Measurements from ENCODE around the gene CLCN4. TPM values are rescaled to one million over a fixed set of nuclear protein-coding genes. Genes with fewer than 3 reads are reported as not detected.

CLCN4 gene
- total and polyA plus RNA-seq, 2 of the 8 experiments (the other 6 are each of a cell fraction or from before 2014, with no cell fraction given): 3.3 to 11.2 TPM

DNA sequence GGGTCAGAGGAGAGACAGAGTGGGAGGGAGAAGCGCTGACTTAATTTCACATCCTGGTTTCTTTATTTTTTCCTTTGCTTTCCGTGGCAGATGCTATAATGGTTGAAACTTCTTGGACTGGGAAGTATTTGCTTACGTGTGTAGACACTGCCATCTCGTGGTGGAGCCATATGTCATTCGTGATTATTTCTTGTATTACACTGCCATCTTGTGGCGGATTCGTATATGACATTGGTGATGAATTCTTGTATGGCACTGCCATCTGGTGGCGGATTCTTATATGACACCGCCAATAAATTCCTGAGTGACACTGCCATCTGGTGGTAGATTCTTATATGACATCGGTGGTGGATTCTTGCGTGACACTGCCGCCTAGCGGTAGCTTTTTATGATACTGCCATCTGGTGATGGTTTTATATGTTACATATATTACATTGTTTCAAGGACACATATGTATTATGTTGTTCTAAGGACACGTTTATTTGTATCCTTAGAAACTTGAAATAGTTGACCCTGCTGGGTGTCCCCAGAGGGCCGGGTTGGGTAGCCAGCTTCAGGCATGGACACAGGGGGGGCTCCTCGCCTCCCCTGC is 37.3 kb upstream of the CLCN4 start (continued):
- TF ChIP-seq, protein P1, sequence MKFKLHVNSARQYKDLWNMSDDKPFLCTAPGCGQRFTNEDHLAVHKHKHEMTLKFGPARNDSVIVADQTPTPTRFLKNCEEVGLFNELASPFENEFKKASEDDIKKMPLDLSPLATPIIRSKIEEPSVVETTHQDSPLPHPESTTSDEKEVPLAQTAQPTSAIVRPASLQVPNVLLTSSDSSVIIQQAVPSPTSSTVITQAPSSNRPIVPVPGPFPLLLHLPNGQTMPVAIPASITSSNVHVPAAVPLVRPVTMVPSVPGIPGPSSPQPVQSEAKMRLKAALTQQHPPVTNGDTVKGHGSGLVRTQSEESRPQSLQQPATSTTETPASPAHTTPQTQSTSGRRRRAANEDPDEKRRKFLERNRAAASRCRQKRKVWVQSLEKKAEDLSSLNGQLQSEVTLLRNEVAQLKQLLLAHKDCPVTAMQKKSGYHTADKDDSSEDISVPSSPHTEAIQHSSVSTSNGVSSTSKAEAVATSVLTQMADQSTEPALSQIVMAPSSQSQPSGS (IDR thresholded peaks at IDR 0.05; ENCODE audit: low read length): peak; percentile 63
- TF ChIP-seq ASH2L (IDR thresholded peaks at IDR 0.05; ENCODE audit: low read length): no peak
- no peak for TF ChIP-seq PHF8 (conservative IDR thresholded peaks at IDR 0.05; ENCODE audit: low read depth, low read length)
- TF ChIP-seq TAF1 (IDR thresholded peaks at IDR 0.05; ENCODE audit: low read depth, low read length): no peak
- TF ChIP-seq FOSL1 (IDR thresholded peaks at IDR 0.05; ENCODE audit: insufficient read depth, low read depth, low read length): no peak
- TF ChIP-seq, protein P2, sequence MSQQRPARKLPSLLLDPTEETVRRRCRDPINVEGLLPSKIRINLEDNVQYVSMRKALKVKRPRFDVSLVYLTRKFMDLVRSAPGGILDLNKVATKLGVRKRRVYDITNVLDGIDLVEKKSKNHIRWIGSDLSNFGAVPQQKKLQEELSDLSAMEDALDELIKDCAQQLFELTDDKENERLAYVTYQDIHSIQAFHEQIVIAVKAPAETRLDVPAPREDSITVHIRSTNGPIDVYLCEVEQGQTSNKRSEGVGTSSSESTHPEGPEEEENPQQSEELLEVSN (IDR thresholded peaks at IDR 0.05): no peak
- TF ChIP-seq BRCA1 (IDR thresholded peaks at IDR 0.05; ENCODE audit: low read depth, low read length): no peak
- peak; percentile 97 to 98 for TF ChIP-seq RAD21 (IDR thresholded peaks at IDR 0.05 in 1 of 2, conservative IDR thresholded peaks at IDR 0.05 in 1 of 2; ENCODE audit: low read depth in 2 of 2, low read length in 2 of 2)
- no peak for TF ChIP-seq CHD2 (IDR thresholded peaks at IDR 0.05; ENCODE audit: low read length)
- TF ChIP-seq POLR2A (IDR thresholded peaks at IDR 0.05; ENCODE audit: control extremely low read depth in 1 of 2, low read depth in 2 of 2, low read length in 2 of 2): no peak
- TF ChIP-seq CEBPB (IDR thresholded peaks at IDR 0.05; ENCODE audit: low read depth, low read length): no peak
- TF ChIP-seq RXRA (IDR thresholded peaks at IDR 0.05; ENCODE audit: insufficient read depth, low read depth, low read length): no peak
- TF ChIP-seq POU5F1 (IDR thresholded peaks at IDR 0.05; ENCODE audit: low read depth, low read length): no peak
- TF ChIP-seq SUZ12 (IDR thresholded peaks at IDR 0.05; ENCODE audit: low read length): no peak
